GM23248 (cell line): Measurements from ENCODE around the gene KCNC3. TPM values are rescaled to one million over a fixed set of nuclear protein-coding genes. Genes with fewer than 3 reads are reported as not detected.

Source experiments
- DNase-seq: peaks from one replicate; pipeline ENCODE4 v3.0.0-alpha.2; 2015
- H2AFZ ChIP-seq: fragments of 200-600 bp; sonication (generic); 2 replicates; pipeline ENCODE4 v1.6.1; 2016; ENCODE audit warnings: antibody characterized with exemption
- H3F3A ChIP-seq: fragments of 200-600 bp; sonication (generic); 2 replicates; pipeline ENCODE4 v1.6.1; 2016; ENCODE audit warnings: mild to moderate bottlenecking, antibody characterized with exemption, mixed run types; ENCODE audit not compliant: insufficient read depth
- H3K27ac ChIP-seq: fragments of 200-600 bp; sonication (generic); 2 replicates; pipeline ENCODE4 v1.5.1; 2016; ENCODE audit warnings: mild to moderate bottlenecking
- H3K27me3 ChIP-seq: fragments of 200-600 bp; sonication (generic); replicated peaks from 2 replicates; pipeline ENCODE4 v1.6.1; 2016; ENCODE audit warnings: mild to moderate bottlenecking; ENCODE audit not compliant: insufficient read depth
- H3K36me3 ChIP-seq: fragments of 200-600 bp; sonication (generic); 2 replicates; pipeline ENCODE4 v1.6.1; 2016; ENCODE audit warnings: low read depth, mild to moderate bottlenecking
- H3K4me1 ChIP-seq: fragments of 200-600 bp; sonication (generic); 2 replicates; pipeline ENCODE4 v1.6.1; 2016; ENCODE audit warnings: mild to moderate bottlenecking; ENCODE audit not compliant: insufficient read depth
- H3K4me2 ChIP-seq: fragments of 200-600 bp; sonication (generic); one replicate; pipeline ENCODE4 v1.6.1; 2016; ENCODE audit warnings: mild to moderate bottlenecking; ENCODE audit not compliant: unreplicated experiment
- H3K4me3 ChIP-seq: fragments of 200-600 bp; sonication (generic); 2 replicates; pipeline ENCODE4 v1.5.1; 2016; ENCODE audit warnings: mild to moderate bottlenecking
- H3K79me2 ChIP-seq: fragments of 200-600 bp; sonication (generic); 2 replicates; pipeline ENCODE4 v1.6.1; 2016; ENCODE audit warnings: mild to moderate bottlenecking; ENCODE audit not compliant: insufficient read depth
- H3K9ac ChIP-seq: fragments of 200-600 bp; sonication (generic); 2 replicates; pipeline ENCODE4 v1.6.1; 2016; ENCODE audit warnings: mild to moderate bottlenecking
- H3K9me2 ChIP-seq: fragments of 200-600 bp; sonication (generic); 2 replicates; pipeline ENCODE4 v1.6.1; 2016; ENCODE audit warnings: mixed run types, mild to moderate bottlenecking, moderate library complexity; ENCODE audit not compliant: insufficient read depth
- H3K9me3 ChIP-seq: fragments of 200-600 bp; sonication (generic); one replicate; pipeline ENCODE4 v1.6.1; 2017; ENCODE audit warnings: low read depth
- H4K20me1 ChIP-seq: fragments of 200-600 bp; sonication (generic); 2 replicates; pipeline ENCODE4 v1.6.0; 2016; ENCODE audit not compliant: insufficient read depth
- EZH2 ChIP-seq: fragments of 200-600 bp; sonication (generic); IDR thresholded peaks from 2 replicates; pipeline ENCODE4 v1.6.1; 2018; ENCODE audit warnings: antibody characterized with exemption, mild to moderate bottlenecking; ENCODE audit not compliant: insufficient read depth, poor library complexity, severe bottlenecking
- EZH2phosphoT487 ChIP-seq: fragments of 200-600 bp; sonication (generic); IDR thresholded peaks from 2 replicates; pipeline ENCODE4 v1.6.1; 2018; ENCODE audit warnings: antibody characterized with exemption, moderate library complexity, mild to moderate bottlenecking, low read depth; ENCODE audit not compliant: insufficient read depth
- WGBS, 2 experiments: methylation state at CpG; one replicate each; pipeline ENCODE4 v1.1.6; 2015 to 2017; ENCODE audit warnings: low lambda C conversion rate in 2 of 2, low coverage in 1 of 2; ENCODE audit errors: missing lambda C conversion rate in 2 of 2; 5-methylcytosine and 5-hydroxymethylcytosine counted together
- in situ Hi-C: fragments of 300-500 bp; cut with MboI; formaldehyde crosslinking; loops from 2 replicates; pipeline ENCODE4 v1.15.0; 2020
- polyA plus RNA-seq: library from polyadenylated mRNA; unstranded; fragments of >200 nt; fragmentation: Nextera tagmentation; extraction: Ambion mirVana; gene quantifications from 2 replicates; pipeline ENCODE4 v1.2.1, GENCODE V29; 2016
- total RNA-seq: library from RNA; depleted of rRNA; stranded (reverse); fragments of >200 nt; shearing (Covaris generic); gene quantifications from 2 replicates; pipeline ENCODE4 v1.2.3, GENCODE V29; 2014; rRNA removed

The KCNC3 gene
- total and polyA plus RNA-seq, 2 experiments from 2014 or later = under 0.01 to 0.04 TPM

GRCh38 chr19:50266041-50266440, 63.1 kb downstream of the KCNC3 start:
- H2AFZ ChIP-seq = no peak overlapping the region
- no peaks in the 10 kb centered on the region for H3F3A ChIP-seq
- no peak overlapping the region for H3K4me2 ChIP-seq
- in situ Hi-C loops = no loop called here
- no peaks in the 10 kb centered on the region for H3K9me2 ChIP-seq
- no peaks in the 10 kb centered on the region for H3K9me3 ChIP-seq
- H4K20me1 ChIP-seq = no peaks in the 10 kb centered on the region
- no peak overlapping the region for H3K4me3 ChIP-seq
- H3K36me3 ChIP-seq = no peaks in the 10 kb centered on the region
- H3K9ac ChIP-seq = no peak overlapping the region
- TF ChIP-seq EZH2phosphoT487 = no peak
- TF ChIP-seq EZH2 = no peak
- no peaks in the 10 kb centered on the region for H3K4me1 ChIP-seq
- no peaks in the 10 kb centered on the region for H3K79me2 ChIP-seq
- no peaks in the 10 kb centered on the region for H3K27me3 ChIP-seq
- DNase-seq = no peak
- 55 to 64% methylated on average over 8 of the region's 8 CpGs for WGBS, 2 experiments
- H3K27ac ChIP-seq = no peak overlapping the region

- no peaks in the 10 kb centered on the region for H4K20me1 ChIP-seq
- H3K79me2 ChIP-seq = no peaks in the 10 kb centered on the region
- no peaks in the 10 kb centered on the region for H3K9me2 ChIP-seq
- no peaks in the 10 kb centered on the region for H3K27me3 ChIP-seq
- no peaks in the 10 kb centered on the region for H3F3A ChIP-seq
- H3K27ac ChIP-seq = no peak overlapping the region
- no peak overlapping the region for H3K9ac ChIP-seq
- no peaks in the 10 kb centered on the region for H3K9me3 ChIP-seq
- no peaks in the 10 kb centered on the region for H3K4me1 ChIP-seq
- no peak for DNase-seq
- H3K4me3 ChIP-seq = no peak overlapping the region
- WGBS, 2 experiments = 14 to 20% methylated on average over 8 of the region's 8 CpGs
- H3K4me2 ChIP-seq = no peak overlapping the region
- in situ Hi-C loops = no loop called here
- no peak for TF ChIP-seq EZH2phosphoT487
- no peak for TF ChIP-seq EZH2
- no peaks in the 10 kb centered on the region for H3K36me3 ChIP-seq
- H2AFZ ChIP-seq = no peak overlapping the region
These were observed 64.5 kb downstream of the KCNC3 start for GRCh38 chr19:50264483-50265186.

- 72% methylated on average over 8 of the region's 8 CpGs for WGBS, 2 experiments
- H3K4me2 ChIP-seq = no peak overlapping the region
- no peak overlapping the region for H3K27ac ChIP-seq
- no peaks in the 10 kb centered on the region for H3K79me2 ChIP-seq
- no peaks in the 10 kb centered on the region for H3K4me1 ChIP-seq
- no peak for DNase-seq
- in situ Hi-C loops = no loop called here
- no peaks in the 10 kb centered on the region for H3K27me3 ChIP-seq
- no peaks in the 10 kb centered on the region for H3F3A ChIP-seq
- H2AFZ ChIP-seq = no peak overlapping the region
- H3K9me2 ChIP-seq = no peaks in the 10 kb centered on the region
- no peaks in the 10 kb centered on the region for H3K36me3 ChIP-seq
- TF ChIP-seq EZH2phosphoT487 (no peak), EZH2 (no peak)
- H3K9me3 ChIP-seq = no peaks in the 10 kb centered on the region
- no peak overlapping the region for H3K9ac ChIP-seq
- H4K20me1 ChIP-seq = no peaks in the 10 kb centered on the region
- H3K4me3 ChIP-seq = no peak overlapping the region
These were observed 66.0 kb downstream of the KCNC3 start for GRCh38 chr19:50263176-50263575.

Other genes with a start within 250 kb of the KCNC3 start
- not detected in 2 replicates for gene IZUMO2, start 166.1 kb downstream of the KCNC3 start, total RNA-seq
- gene IZUMO2, start 166.1 kb downstream of the KCNC3 start, polyA plus RNA-seq = not detected in 2 replicates
- not detected in 2 replicates for gene MYH14, start 125.8 kb downstream of the KCNC3 start, total RNA-seq
- gene MYH14, start 125.8 kb downstream of the KCNC3 start, polyA plus RNA-seq = not detected in 2 replicates
- gene NAPSA, start 36.3 kb upstream of the KCNC3 start, total RNA-seq = 0.32 and 0.51 TPM in 2 replicates
- gene NAPSA, start 36.3 kb upstream of the KCNC3 start, polyA plus RNA-seq = 0.15 and 0.38 TPM in 2 replicates
- 96.6 and 140 TPM in 2 replicates for gene NR1H2, start 47.1 kb upstream of the KCNC3 start, total RNA-seq
- gene NR1H2, start 47.1 kb upstream of the KCNC3 start, polyA plus RNA-seq = 102 and 109 TPM in 2 replicates
- gene POLD1, start 55.0 kb upstream of the KCNC3 start, total RNA-seq = 15.6 and 18.3 TPM in 2 replicates
- gene POLD1, start 55.0 kb upstream of the KCNC3 start, polyA plus RNA-seq = 12.6 and 13.7 TPM in 2 replicates
- gene SPIB, start 89.6 kb upstream of the KCNC3 start, total RNA-seq = not detected in 2 replicates
- not detected in 2 replicates for gene SPIB, start 89.6 kb upstream of the KCNC3 start, polyA plus RNA-seq
- not detected in 2 replicates for gene MYBPC2, start 103.5 kb upstream of the KCNC3 start, total RNA-seq
- gene MYBPC2, start 103.5 kb upstream of the KCNC3 start, polyA plus RNA-seq = not detected in 2 replicates
- gene EMC10, start 147.1 kb upstream of the KCNC3 start, total RNA-seq = 92.7 and 96.6 TPM in 2 replicates
- 7.2 and 7.7 TPM in 2 replicates for gene EMC10, start 147.1 kb upstream of the KCNC3 start, polyA plus RNA-seq
- gene GARIN5A, start 147.5 kb upstream of the KCNC3 start, total RNA-seq = not detected in 2 replicates
- gene GARIN5A, start 147.5 kb upstream of the KCNC3 start, polyA plus RNA-seq = 0.20 and 0.27 TPM in 2 replicates
- gene JOSD2, start 181.8 kb upstream of the KCNC3 start, total RNA-seq = 50.7 and 55.2 TPM in 2 replicates
- gene JOSD2, start 181.8 kb upstream of the KCNC3 start, polyA plus RNA-seq = 98.5 and 108 TPM in 2 replicates
- not detected in 2 replicates for gene ASPDH, start 184.5 kb upstream of the KCNC3 start, total RNA-seq
- gene ASPDH, start 184.5 kb upstream of the KCNC3 start, polyA plus RNA-seq = not detected in 2 replicates
- not detected in 2 replicates for gene LRRC4B, start 239.1 kb upstream of the KCNC3 start, total RNA-seq
- gene LRRC4B, start 239.1 kb upstream of the KCNC3 start, polyA plus RNA-seq = not detected in 2 replicates